Measurements from ENCODE around the gene HHATL. TPM values are rescaled to one million over a fixed set of nuclear protein-coding genes. Genes with fewer than 3 reads are reported as not detected.

HHATL gene
- total RNA-seq, 1 experiment from 2014 or later: 0.92 TPM

DNA sequence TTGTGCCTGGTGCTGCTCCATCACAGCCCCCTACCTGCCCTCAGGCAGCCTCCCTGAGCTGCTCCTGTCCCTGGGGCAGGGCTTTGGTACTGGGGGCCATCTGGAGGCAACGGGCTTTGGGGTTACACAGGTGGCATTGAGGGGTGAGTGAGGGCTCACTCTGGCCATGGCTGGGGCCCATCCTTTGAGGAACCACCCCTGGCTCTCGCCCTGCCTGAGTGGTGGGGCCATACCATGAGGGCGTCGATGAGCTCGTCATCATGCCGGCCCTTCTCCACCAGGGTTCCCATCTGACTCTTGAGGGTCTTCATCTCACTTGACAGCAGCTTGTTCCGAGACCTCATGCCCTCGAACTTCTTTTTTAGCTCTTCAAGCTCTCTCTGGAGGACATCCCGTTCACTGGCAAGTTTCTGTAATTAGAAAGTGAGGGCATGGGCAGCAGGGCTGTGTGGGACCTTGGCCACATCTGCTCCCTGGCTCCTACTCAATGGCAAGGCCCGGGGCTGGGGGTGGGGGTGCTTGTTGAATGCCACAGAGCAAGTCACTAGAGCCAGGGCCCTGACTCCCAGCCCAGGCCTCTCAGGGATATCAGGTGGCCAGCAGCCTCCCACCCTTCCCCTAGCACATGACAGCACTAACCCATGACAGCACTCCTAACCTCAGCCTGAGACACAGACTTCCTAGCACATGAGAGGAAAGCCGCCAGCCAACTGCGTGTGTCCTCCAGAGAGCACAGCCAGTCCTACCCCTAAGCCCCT is 37.0 kb upstream of the HHATL start:
- Mint-ChIP-seq H3K27me3 (ENCODE audit: low read depth) (peaks cover 6% of the 10 kb centered on the region; the same call in 1 of the 2 replicates), H3K4me3 (no peak overlapping the region), H3K27ac (no peak overlapping the region), H3K9me3 (no peaks in the 10 kb centered on the region; the same call in 1 of the 2 replicates), H3K36me3 (no peaks in the 10 kb centered on the region), H3K4me1 (peaks cover 23% of the 10 kb centered on the region)
- CTCF ChIA-PET: interaction anchor here (2.1 kb wide), 1 partner anchor 11 kb away, joined by 10 read pairs; no protein-coding TSS in a partner anchor
- no peak for TF ChIP-seq GTF2I (CRISPR knock-in tag; conservative IDR thresholded peaks at IDR 0.05)
- no peak for TF ChIP-seq SMAD4 (CRISPR knock-in tag; IDR thresholded peaks at IDR 0.05)
- TF ChIP-seq OVOL2 (CRISPR knock-in tag; IDR thresholded peaks at IDR 0.05; ENCODE audit: borderline replicate concordance): no peak
- ATAC-seq: 0 out of 2 replicates have a peak, but pooled peaks have one; percentile 9
- POLR2A ChIA-PET: no interaction called here
- no peak for DNase-seq (ENCODE audit: low spot score)

DNA sequence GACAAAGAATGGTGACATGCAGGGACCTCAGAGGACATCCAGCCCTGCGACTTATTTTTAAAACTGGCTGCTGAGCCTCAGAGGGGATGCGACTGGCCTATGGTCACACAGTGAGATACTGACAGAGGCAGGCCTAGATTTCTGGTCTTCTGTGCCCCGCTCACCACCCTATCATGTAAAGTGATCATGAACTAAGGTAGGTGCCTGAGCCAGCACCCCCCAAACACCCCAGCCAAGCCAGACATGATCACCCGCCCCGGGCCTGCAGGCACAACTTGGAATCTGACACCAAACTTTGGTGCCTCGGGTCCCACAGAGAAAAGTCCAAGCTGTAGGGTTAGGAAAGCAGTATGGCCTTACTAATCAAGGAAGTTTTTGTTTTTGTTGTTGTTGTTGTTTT is 33.9 kb upstream of the HHATL start:
- CTCF ChIA-PET: interaction anchor here (1.7 to 2.2 kb wide), 3 partner anchors 9 to 94 kb away, joined by 5 to 20 read pairs (median 11); no protein-coding TSS in a partner anchor
- Mint-ChIP-seq H3K36me3 (no peaks in the 10 kb centered on the region), H3K9me3 (no peaks in the 10 kb centered on the region; the same call in 1 of the 2 replicates), H3K4me3 (no peak overlapping the region), H3K4me1 (peaks cover 45% of the 10 kb centered on the region), H3K27ac (no peak overlapping the region), H3K27me3 (ENCODE audit: low read depth) (peaks cover 6% of the 10 kb centered on the region; the same call in 1 of the 2 replicates)
- DNase-seq (ENCODE audit: low spot score): no peak
- TF ChIP-seq PRRX2 (CRISPR knock-in tag; IDR thresholded peaks at IDR 0.05) (no peak), ZNF671 (CRISPR knock-in tag; IDR thresholded peaks at IDR 0.05) (no peak), CTCF (IDR thresholded peaks at IDR 0.05) (no peak), CBFB (CRISPR knock-in tag; IDR thresholded peaks at IDR 0.05; ENCODE audit: low read depth) (no peak), ZNF263 (CRISPR knock-in tag; IDR thresholded peaks at IDR 0.05; ENCODE audit: low read depth) (no peak), ZNF138 (CRISPR knock-in tag; conservative IDR thresholded peaks at IDR 0.05) (no peak), ZNF317 (CRISPR knock-in tag; IDR thresholded peaks at IDR 0.05; ENCODE audit: borderline replicate concordance, low read depth) (no peak), SP1 (CRISPR knock-in tag; conservative IDR thresholded peaks at IDR 0.05) (no peak), MXD4 (CRISPR knock-in tag; IDR thresholded peaks at IDR 0.05; ENCODE audit: borderline replicate concordance) (no peak), ERG (CRISPR knock-in tag; IDR thresholded peaks at IDR 0.05) (no peak), HMGA2 (CRISPR knock-in tag; IDR thresholded peaks at IDR 0.05) (no peak), ZNF416 (CRISPR knock-in tag; IDR thresholded peaks at IDR 0.05) (no peak), ZNF423 (CRISPR knock-in tag; IDR thresholded peaks at IDR 0.05) (no peak), KAT7 (CRISPR knock-in tag; IDR thresholded peaks at IDR 0.05; ENCODE audit: borderline replicate concordance) (no peak), E2F4 (CRISPR knock-in tag; IDR thresholded peaks at IDR 0.05; ENCODE audit: borderline replicate concordance, low read depth) (no peak), OVOL2 (CRISPR knock-in tag; IDR thresholded peaks at IDR 0.05; ENCODE audit: borderline replicate concordance) (no peak), IRF2 (CRISPR knock-in tag; IDR thresholded peaks at IDR 0.05; ENCODE audit: borderline replicate concordance, low read depth) (no peak), ZNF121 (CRISPR knock-in tag; IDR thresholded peaks at IDR 0.05) (no peak)
- TF ChIP-seq, protein P1, sequence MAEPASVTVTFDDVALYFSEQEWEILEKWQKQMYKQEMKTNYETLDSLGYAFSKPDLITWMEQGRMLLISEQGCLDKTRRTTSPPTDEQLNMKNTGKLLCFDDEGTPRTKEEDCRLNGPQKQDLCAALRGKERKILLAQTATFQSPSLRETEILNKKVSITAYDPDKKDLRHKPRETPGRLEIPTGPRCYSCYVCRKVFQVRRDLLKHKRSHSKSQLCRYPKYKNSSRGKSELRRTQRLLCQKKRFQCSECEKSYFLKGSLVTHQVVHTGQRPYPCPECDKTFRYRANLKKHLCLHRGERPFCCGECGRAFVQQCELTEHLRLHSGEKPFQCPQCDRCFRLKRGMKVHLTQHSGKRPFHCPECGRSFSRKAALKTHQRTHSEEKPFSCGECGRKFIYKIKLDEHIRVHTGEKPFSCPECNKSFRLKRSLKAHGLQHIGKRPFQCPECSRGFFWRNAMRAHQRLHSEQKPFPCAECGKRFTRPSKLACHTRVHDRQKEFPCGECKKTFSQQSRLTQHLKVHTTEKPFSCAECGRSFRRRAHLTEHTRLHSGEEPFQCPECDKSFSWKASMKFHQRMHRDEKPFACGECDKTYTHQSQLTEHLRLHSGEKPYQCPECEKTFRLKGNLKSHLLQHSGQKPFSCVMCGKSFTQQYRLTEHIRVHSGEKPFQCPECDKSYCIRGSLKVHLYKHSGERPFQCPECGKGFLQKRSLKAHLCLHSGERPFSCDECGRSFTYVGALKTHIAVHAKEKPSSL (CRISPR knock-in tag; conservative IDR thresholded peaks at IDR 0.05): no peak
- ATAC-seq: no peak
- POLR2A ChIA-PET: no interaction called here
